ENCODE measurements around the gene RNASEH2B. TPM values are rescaled to one million over a fixed set of nuclear protein-coding genes. Genes with fewer than 3 reads are reported as not detected.

RNASEH2B gene, protein sequence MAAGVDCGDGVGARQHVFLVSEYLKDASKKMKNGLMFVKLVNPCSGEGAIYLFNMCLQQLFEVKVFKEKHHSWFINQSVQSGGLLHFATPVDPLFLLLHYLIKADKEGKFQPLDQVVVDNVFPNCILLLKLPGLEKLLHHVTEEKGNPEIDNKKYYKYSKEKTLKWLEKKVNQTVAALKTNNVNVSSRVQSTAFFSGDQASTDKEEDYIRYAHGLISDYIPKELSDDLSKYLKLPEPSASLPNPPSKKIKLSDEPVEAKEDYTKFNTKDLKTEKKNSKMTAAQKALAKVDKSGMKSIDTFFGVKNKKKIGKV
- total RNA-seq (2014; rRNA removed; shearing (Covaris generic)), result 30.3 and 32.7 TPM in 2 replicates
- polyA plus RNA-seq (2015; cell fraction: cytosol; rRNA removed), result 18.7 and 19.7 TPM in 2 replicates
- polyA plus RNA-seq (2015; cell fraction: nucleus; rRNA removed), result 9.0 and 10.7 TPM in 2 replicates

- DNase-seq (ENCODE audit: low read depth), result peak; percentile 56
Observed at GRCh38 chr13:50909605-50910484, at the start of gene RNASEH2B. TSS of gene RNASEH2B (plus strand) at chr13:50909791. CDS start at chr13:50910077, 286 bp downstream.

DNA sequence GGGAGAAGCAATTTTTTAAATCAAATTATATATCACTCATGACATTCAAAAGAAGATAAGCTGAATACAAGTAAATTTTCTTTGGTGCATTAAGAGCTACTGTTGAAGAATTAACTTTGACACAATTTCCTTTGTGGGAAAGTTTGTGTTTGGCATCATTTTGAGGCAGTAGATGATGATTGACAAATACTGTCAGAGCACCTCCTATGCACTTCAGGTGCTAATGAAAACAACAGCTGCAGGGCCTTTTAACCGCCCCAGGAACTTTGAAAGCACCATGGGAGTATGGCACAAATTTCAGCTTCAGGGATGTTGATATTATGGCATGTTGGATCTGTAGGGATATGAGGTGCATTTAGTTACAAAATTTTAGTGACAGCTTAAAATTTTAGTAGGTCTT lies 45.1 kb upstream of the RNASEH2B start:
- DNase-seq (ENCODE audit: low read depth), result no peak

- no peak for DNase-seq (ENCODE audit: low read depth)
Observed at GRCh38 chr13:50866817-50867636, 42.6 kb upstream of the RNASEH2B start.

GRCh38 chr13:50867637-50867945 lies 42.0 kb upstream of the RNASEH2B start:
- no peak for DNase-seq (ENCODE audit: low read depth)

DNA sequence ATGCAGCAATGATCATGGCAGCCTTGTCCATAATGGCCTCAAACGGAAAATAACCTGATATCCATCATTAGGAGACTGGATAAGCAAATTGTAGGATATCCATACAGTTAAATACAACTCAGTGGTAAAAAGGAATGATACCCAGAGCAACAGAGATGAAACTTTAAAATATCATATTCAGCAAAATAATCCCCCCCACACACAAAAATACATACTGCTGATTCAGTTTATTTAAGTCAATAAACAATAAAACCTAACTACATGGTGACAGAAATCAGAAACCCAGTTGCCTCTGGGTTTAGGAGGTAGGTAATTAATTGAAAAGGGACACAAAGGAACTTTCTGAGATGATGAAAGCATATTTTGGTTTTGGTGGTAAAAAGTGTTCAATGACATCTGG lies 38.2 kb upstream of the RNASEH2B start:
- DNase-seq (ENCODE audit: low read depth), result no peak

- DNase-seq (ENCODE audit: low read depth), result no peak
Observed at GRCh38 chr13:50873467-50873866, 36.1 kb upstream of the RNASEH2B start.

DNA sequence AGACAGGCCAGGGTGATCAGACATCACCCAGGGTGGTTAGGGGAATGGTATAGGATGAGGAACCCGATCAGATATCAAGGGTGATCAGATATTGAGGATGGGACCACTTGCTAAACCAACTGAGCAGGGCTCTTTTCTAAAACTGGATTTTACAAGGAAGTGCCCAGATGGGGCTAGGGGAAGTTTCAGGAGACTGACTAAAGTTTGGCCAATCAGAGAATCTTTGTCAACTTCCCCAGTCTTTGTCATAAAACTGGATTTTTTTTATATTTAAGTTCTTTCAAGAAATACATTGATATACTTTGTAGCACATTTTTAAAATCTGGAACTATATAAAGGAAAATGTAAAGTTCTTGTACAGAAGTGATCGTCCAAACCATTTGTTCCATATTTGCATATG lies 35.6 kb upstream of the RNASEH2B start:
- DNase-seq (ENCODE audit: low read depth), result no peak

- no peak for DNase-seq (ENCODE audit: low read depth)
Observed at GRCh38 chr13:50882816-50883435, 26.7 kb upstream of the RNASEH2B start.

- no peak for DNase-seq (ENCODE audit: low read depth)
Observed at GRCh38 chr13:50883728-50884127, 25.9 kb upstream of the RNASEH2B start.

- DNase-seq (ENCODE audit: low read depth), result no peak
Observed at GRCh38 chr13:50884265-50884664, 25.3 kb upstream of the RNASEH2B start.

DNA sequence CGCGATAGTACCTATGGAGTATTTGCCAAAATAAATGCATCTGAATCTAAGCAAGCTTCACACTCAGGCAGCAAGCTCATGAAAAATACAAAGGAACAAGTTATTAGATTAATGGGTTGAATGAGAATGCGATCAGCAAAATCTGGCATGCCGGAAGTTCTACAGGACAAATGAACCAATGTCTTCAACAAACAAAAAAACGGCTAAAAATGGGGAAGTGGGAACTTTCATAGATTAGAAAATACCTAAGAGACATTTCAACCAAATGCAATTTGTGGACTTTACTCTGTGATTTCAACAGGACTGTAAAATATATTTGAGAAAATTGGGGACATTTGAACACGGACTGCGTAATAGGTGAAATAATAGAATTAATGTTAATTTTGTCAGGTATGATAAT lies 22.4 kb upstream of the RNASEH2B start:
- no peak for DNase-seq (ENCODE audit: low read depth)

DNA sequence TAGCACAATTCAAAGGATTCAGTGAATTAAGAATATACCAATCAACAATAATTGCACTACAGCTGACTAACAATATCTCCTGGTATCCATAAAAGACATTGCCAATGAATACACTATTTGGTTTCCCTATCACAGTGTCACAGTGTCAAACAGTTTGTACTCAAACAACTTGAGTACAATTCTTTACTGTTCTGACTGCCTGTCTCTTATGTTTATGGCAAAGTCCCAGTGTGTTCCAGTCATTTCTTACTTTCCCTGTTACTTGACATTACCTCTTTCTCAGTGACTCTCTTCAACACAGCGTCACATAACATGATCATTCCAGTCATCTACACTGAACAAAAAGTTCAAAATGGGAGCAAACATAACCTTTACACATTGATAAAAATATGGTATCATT lies 21.2 kb upstream of the RNASEH2B start:
- no peak for DNase-seq (ENCODE audit: low read depth)

DNA sequence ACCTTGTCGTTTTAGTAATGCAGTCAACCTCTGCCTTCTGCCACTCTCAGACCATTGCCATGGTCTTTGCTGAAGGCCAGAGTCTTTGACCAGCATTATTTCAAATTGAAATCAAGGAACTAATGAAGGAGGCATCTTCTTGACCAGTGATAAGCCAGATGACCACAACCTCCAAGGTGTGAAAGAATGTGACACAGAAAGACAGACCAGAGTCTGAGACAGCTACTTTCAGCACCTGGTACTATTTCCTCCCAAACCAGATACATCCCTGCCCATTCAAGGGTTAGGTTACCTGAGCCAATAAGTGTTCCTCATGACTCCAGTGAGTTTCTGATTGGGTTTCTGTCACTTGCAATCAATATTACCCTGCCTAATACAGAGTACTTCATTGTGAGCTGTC lies 20.3 kb upstream of the RNASEH2B start:
- no peak for DNase-seq (ENCODE audit: low read depth)

- no peak for DNase-seq (ENCODE audit: low read depth)
Observed at GRCh38 chr13:50891206-50891605, 18.4 kb upstream of the RNASEH2B start.

DNA sequence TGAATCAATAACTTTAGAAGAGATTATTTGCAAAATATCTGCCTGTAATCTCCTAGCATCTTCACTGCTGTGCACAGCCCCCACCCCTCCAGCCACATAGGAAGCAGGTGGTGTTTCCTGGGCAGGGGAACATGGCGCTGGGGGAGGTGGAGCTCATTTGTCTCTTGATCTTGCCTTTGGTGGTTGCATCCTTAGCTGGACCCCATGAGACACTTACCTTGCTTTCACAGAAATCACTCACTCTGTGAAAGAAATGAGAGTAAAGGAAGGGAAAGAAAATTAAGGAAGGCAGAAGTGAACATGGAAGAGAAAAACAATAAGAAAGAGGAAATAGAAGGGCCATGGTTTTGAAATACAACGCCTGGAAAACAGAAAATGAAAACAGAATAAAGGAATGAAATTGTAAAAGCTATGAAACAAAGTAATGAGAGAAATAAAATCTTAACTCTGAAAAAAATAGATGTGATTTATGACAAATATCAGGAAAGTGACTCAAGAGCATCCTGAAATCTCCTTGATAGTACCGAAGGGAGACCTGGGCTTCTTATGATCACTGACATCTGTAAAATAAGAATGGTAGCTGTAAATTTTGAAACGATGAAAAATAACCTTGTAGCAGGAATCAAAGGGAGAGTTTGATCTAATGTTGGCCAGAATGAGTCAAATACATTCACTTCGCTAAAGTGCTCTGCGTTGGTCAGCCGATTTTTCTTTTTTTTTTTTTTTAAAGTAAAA lies 17.2 kb upstream of the RNASEH2B start:
- no peak for DNase-seq (ENCODE audit: low read depth)

DNA sequence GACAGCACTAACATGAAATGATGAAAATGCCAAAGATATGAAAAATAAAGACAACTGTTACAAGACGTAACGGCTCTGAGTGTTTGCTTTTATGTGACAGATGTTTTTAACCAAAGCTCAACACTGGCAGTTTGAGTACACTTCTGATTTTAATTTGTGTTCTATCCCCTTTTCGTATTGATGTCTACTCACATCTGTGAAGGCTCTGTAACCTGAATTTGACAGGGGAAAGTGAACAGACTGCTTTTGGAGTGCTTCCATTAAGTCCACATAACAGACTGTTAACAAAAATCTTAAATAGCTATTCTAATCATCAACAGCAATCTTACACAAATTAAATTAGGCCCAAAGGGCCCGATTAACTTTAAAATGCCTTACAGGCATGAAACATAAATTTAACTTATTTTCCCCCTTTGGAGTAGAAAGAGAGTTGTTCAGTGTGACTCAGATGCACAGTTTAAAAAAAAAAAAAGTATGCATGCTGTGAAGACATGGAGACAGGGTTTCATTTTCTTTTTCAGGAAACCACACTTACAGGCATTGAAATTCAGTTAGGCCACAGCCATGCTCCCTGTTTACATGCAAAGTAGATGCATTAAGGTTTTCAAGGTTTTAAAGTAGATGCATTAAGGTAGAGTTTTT lies 16.3 kb upstream of the RNASEH2B start:
- DNase-seq (ENCODE audit: low read depth), result peak; percentile 28

DNA sequence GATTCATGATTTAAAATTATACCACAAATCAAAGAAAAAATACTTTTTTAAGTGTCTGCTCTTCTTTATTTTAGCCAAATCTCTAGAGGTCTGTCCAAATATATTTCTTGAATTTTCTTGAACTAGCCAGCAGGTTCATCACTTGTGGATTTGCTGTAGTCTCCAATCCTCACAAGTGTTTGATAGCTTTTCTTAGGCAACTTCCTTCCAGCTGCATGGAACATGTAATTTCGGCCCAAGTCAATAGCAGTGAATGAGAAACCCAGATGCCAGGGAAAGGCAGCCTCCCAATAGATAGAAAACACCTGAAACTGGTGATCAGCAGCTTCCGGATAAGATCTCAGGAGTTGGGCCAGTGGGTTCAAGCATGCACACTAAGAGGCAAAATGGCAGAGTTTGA lies 15.6 kb upstream of the RNASEH2B start:
- DNase-seq (ENCODE audit: low read depth), result no peak

- no peak for DNase-seq (ENCODE audit: low read depth)
Observed at GRCh38 chr13:50894504-50894903, 15.1 kb upstream of the RNASEH2B start.

- DNase-seq (ENCODE audit: low read depth), result no peak
Observed at GRCh38 chr13:50898338-50898737, 11.3 kb upstream of the RNASEH2B start.

DNA sequence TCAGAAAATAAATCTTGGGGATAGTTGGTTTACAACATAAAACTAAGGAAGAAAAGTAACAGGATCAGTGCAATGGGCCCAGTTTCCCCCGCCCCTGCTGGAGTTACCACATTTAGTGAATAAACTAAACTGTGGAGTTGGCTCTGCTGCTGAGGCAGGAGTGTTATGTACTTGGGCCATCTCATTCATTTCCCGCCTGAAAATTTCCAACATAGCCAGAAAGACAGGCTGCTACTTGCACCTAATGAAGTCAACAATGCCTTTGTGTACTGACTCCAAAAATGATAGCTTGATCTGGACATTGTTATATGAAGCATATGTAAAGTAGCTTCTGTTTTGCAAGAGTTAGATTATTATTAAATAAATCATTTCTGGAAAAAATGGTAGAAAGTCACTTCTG lies 7.9 kb upstream of the RNASEH2B start:
- DNase-seq (ENCODE audit: low read depth), result no peak
